Liver (tissue), 6 donors: ENCODE results near the gene EMD. TPM values are rescaled to one million over a fixed set of nuclear protein-coding genes. Genes with fewer than 3 reads are reported as not detected.

Experiments used
- GABPA ChIP-seq, 2 donors: IDR thresholded peaks in 1 of 2; conservative IDR thresholded peaks in 1 of 2; 2 replicates each; pipeline ENCODE4 v1.6.1; 2016; ENCODE audit warnings: antibody characterized with exemption in 2 of 2, mild to moderate bottlenecking in 1 of 2, moderate library complexity in 1 of 2
- HNF4G ChIP-seq: IDR thresholded peaks from 2 replicates; pipeline ENCODE4 v1.6.1; 2016; ENCODE audit warnings: antibody characterized with exemption
- SP1 ChIP-seq: IDR thresholded peaks from 2 replicates; pipeline ENCODE4 v1.6.1; 2018; ENCODE audit warnings: antibody characterized with exemption, mild to moderate bottlenecking
- YY1 ChIP-seq: IDR thresholded peaks from 2 replicates; pipeline ENCODE4 v1.6.1; 2016; ENCODE audit warnings: antibody characterized with exemption, mild to moderate bottlenecking
- polyA plus RNA-seq, 2 donors: library from polyadenylated mRNA; stranded (reverse) in 1 of 2; unstranded in 1 of 2; fragments of 200-250 nt in 1 of 2; fragments of >200 nt in 1 of 2; fragmentation: Nextera tagmentation in 1 of 2; extraction: Ambion mirVana in 1 of 2; gene quantifications; one replicate each; pipeline versions ENCODE4 v1.2.1 to v1.2.3, GENCODE V29; 2013 to 2015
- small RNA-seq: library from RNA; depleted of rRNA; stranded (forward); fragments of <200 nt; gene quantifications from one replicate; pipeline ENCODE3, GENCODE V24; 2014
- total RNA-seq, 2 donors: library from RNA; depleted of rRNA; stranded (reverse); fragments of >200 nt; gene quantifications; one replicate each; pipeline ENCODE4 v1.2.3, GENCODE V29; 2014
- TF ChIP-seq, protein P1 (sequence below): fragments of 150-350 bp; IDR thresholded peaks from 2 replicates; pipeline ENCODE4 v1.5.1; 2017; ENCODE audit warnings: improper control_type of control experiment, low read depth, low read length; ENCODE audit not compliant: missing input control
- donor health status: healthy.
- donor health status: healthy.
- donor health status: healthy.

EMD gene
- total and polyA plus RNA-seq, 4 donors, result 11.6 to 38.0 (median 17.0) TPM

DNA sequence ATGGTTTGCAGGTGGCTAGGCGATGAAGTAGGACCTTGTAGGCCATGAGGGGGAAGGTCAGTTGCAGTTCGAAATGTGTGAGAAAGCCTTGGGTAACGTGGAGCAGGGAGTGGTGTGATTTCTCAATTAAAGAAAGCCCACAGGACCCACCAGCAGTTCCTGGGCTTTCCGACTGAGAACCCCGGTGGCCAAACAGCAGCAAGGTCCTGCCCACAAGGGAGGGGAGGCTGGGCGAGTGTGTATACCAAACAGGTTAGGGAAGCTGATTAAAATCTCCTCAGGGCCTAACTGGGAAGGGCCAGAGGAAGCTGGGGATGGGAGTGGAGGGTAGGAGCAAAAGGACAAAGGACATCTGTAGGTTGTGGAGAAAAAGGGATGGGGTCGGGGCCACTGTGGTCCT lies 51.8 kb downstream of the EMD start (continued):
- TF ChIP-seq, protein P1, sequence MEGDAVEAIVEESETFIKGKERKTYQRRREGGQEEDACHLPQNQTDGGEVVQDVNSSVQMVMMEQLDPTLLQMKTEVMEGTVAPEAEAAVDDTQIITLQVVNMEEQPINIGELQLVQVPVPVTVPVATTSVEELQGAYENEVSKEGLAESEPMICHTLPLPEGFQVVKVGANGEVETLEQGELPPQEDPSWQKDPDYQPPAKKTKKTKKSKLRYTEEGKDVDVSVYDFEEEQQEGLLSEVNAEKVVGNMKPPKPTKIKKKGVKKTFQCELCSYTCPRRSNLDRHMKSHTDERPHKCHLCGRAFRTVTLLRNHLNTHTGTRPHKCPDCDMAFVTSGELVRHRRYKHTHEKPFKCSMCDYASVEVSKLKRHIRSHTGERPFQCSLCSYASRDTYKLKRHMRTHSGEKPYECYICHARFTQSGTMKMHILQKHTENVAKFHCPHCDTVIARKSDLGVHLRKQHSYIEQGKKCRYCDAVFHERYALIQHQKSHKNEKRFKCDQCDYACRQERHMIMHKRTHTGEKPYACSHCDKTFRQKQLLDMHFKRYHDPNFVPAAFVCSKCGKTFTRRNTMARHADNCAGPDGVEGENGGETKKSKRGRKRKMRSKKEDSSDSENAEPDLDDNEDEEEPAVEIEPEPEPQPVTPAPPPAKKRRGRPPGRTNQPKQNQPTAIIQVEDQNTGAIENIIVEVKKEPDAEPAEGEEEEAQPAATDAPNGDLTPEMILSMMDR, result no peak
- no peak for TF ChIP-seq GABPA (IDR thresholded peaks at IDR 0.05 in 1 of 2, conservative IDR thresholded peaks at IDR 0.05 in 1 of 2)
- no peak for TF ChIP-seq YY1
- TF ChIP-seq SP1, result no peak
- TF ChIP-seq HNF4G, result no peak

Small RNA genes lying within 50 kb of the gene (small RNA-seq; reads per million reads assigned to genes)
- gene SNORA70, result not detected

Other genes with a start within 250 kb of the EMD start
- gene OPN1LW, start 235.1 kb upstream of the EMD start, total RNA-seq, result not detected
- gene OPN1LW, start 235.1 kb upstream of the EMD start, polyA plus RNA-seq, result not detected
- gene OPN1MW, start 196.7 kb upstream of the EMD start, total RNA-seq, result not detected
- gene OPN1MW, start 196.7 kb upstream of the EMD start, polyA plus RNA-seq, result not detected
- not detected for gene OPN1MW2, start 159.5 kb upstream of the EMD start, total RNA-seq
- not detected for gene OPN1MW2, start 159.5 kb upstream of the EMD start, polyA plus RNA-seq
- gene OPN1MW3, start 121.7 kb upstream of the EMD start, total RNA-seq, result not detected
- not detected for gene OPN1MW3, start 121.7 kb upstream of the EMD start, polyA plus RNA-seq
- gene TEX28, start 84.2 kb upstream of the EMD start, total RNA-seq, result not detected
- not detected for gene TEX28, start 84.2 kb upstream of the EMD start, polyA plus RNA-seq
- gene TKTL1, start 83.5 kb upstream of the EMD start, total RNA-seq, result under 1 TPM in 1 of 2 donors, not detected in 1; under 0.01 TPM
- not detected for gene TKTL1, start 83.5 kb upstream of the EMD start, polyA plus RNA-seq
- 100 to 1,000 TPM; 150 to 152 TPM for gene FLNA, start 4.7 kb upstream of the EMD start, total RNA-seq
- gene FLNA, start 4.7 kb upstream of the EMD start, polyA plus RNA-seq, result 10 to 100 TPM; 23.4 to 84.8 TPM
- 1,000 to 10,000 TPM; 1,323 to 1,523 TPM for gene RPL10, start 19.1 kb downstream of the EMD start, total RNA-seq
- gene RPL10, start 19.1 kb downstream of the EMD start, polyA plus RNA-seq, result 1,000 to 10,000 TPM in 1 of 2 donors, 100 to 1,000 TPM in 1; 446 to 1,644 TPM
- gene DNASE1L1, start 30.0 kb downstream of the EMD start, total RNA-seq, result 10 to 100 TPM; 14.6 to 22.1 TPM
- gene DNASE1L1, start 30.0 kb downstream of the EMD start, polyA plus RNA-seq, result 10 to 100 TPM in 1 of 2 donors, 1 to 10 TPM in 1; 9.3 to 18.7 TPM
- 10 to 100 TPM in 1 of 2 donors, 1 to 10 TPM in 1; 7.8 to 15.6 TPM for gene TAFAZZIN, start 32.2 kb downstream of the EMD start, total RNA-seq
- gene TAFAZZIN, start 32.2 kb downstream of the EMD start, polyA plus RNA-seq, result 10 to 100 TPM; 10.6 to 16.3 TPM
- gene ATP6AP1, start 49.4 kb downstream of the EMD start, total RNA-seq, result 10 to 100 TPM; 35.2 to 38.5 TPM
- 10 to 100 TPM; 43.1 to 43.3 TPM for gene ATP6AP1, start 49.4 kb downstream of the EMD start, polyA plus RNA-seq
- 10 to 100 TPM; 13.3 to 27.7 TPM for gene GDI1, start 57.9 kb downstream of the EMD start, total RNA-seq
- gene GDI1, start 57.9 kb downstream of the EMD start, polyA plus RNA-seq, result 10 to 100 TPM; 12.8 to 35.6 TPM
- gene FAM50A, start 64.8 kb downstream of the EMD start, total RNA-seq, result 10 to 100 TPM; 10.9 to 13.4 TPM
- 10 to 100 TPM; 14.6 to 25.1 TPM for gene FAM50A, start 64.8 kb downstream of the EMD start, polyA plus RNA-seq
- 1 to 10 TPM; 1.1 to 1.7 TPM for gene PLXNA3, start 79.0 kb downstream of the EMD start, total RNA-seq
- 1 to 10 TPM; 1.3 to 1.7 TPM for gene PLXNA3, start 79.0 kb downstream of the EMD start, polyA plus RNA-seq
- 10 to 100 TPM in 1 of 2 donors, 1 to 10 TPM in 1; 8.5 to 18.1 TPM for gene LAGE3, start 100.0 kb downstream of the EMD start, total RNA-seq
- gene LAGE3, start 100.0 kb downstream of the EMD start, polyA plus RNA-seq, result 10 to 100 TPM; 12.4 to 13.1 TPM
- 10 to 100 TPM; 19.8 to 22.2 TPM for gene UBL4A, start 107.3 kb downstream of the EMD start, total RNA-seq
- gene UBL4A, start 107.3 kb downstream of the EMD start, polyA plus RNA-seq, result 10 to 100 TPM; 13.9 to 21.9 TPM
- gene SLC10A3, start 111.3 kb downstream of the EMD start, total RNA-seq, result 1 to 10 TPM; 3.5 to 5.6 TPM
- 1 to 10 TPM; 3.2 to 5.4 TPM for gene SLC10A3, start 111.3 kb downstream of the EMD start, polyA plus RNA-seq
- 10 to 100 TPM; 11.6 to 33.5 TPM for gene FAM3A, start 136.9 kb downstream of the EMD start, total RNA-seq
- 10 to 100 TPM; 35.0 to 36.3 TPM for gene FAM3A, start 136.9 kb downstream of the EMD start, polyA plus RNA-seq
- 10 to 100 TPM in 1 of 2 donors, 1 to 10 TPM in 1; 6.9 to 23.6 TPM for gene G6PD, start 167.6 kb downstream of the EMD start, total RNA-seq
- gene G6PD, start 167.6 kb downstream of the EMD start, polyA plus RNA-seq, result 1 to 10 TPM; 1.9 to 4.0 TPM
- gene IKBKG, start 168.3 kb downstream of the EMD start, total RNA-seq, result 10 to 100 TPM; 17.1 to 46.0 TPM
- gene IKBKG, start 168.3 kb downstream of the EMD start, polyA plus RNA-seq, result 10 to 100 TPM; 26.0 to 74.1 TPM
- gene CTAG1A, start 205.8 kb downstream of the EMD start, total RNA-seq, result not detected
- gene CTAG1A, start 205.8 kb downstream of the EMD start, polyA plus RNA-seq, result not detected
- gene CTAG1B, start 240.0 kb downstream of the EMD start, total RNA-seq, result not detected
- not detected for gene CTAG1B, start 240.0 kb downstream of the EMD start, polyA plus RNA-seq